DOHH2 (cell line): ENCODE results near the gene KLRF1.
"Not testable (repeated sequence)": the region's sequence is repeated elsewhere in the genome, so short reads cannot be mapped to it uniquely, and the experiment has no call there.

Experiments used
- H3F3A ChIP-seq: fragments of 200-600 bp; sonication (generic), shearing (Covaris generic); 2 replicates; pipeline ENCODE4 v1.6.0; 2016; ENCODE audit warnings: antibody characterized with exemption, mild to moderate bottlenecking; ENCODE audit not compliant: control insufficient read depth, insufficient read depth
- H3K27ac ChIP-seq: fragments of 200-600 bp; sonication (generic); 2 replicates; pipeline ENCODE4 v1.5.1; 2014; ENCODE audit warnings: low read depth, mild to moderate bottlenecking, low read length, moderate library complexity
- H3K27me3 ChIP-seq: fragments of 200-600 bp; sonication (generic); 2 replicates; pipeline ENCODE4 v1.6.1; 2014; ENCODE audit warnings: mild to moderate bottlenecking, low read length, mixed read lengths; ENCODE audit not compliant: control insufficient read depth
- H3K36me3 ChIP-seq: fragments of 200-600 bp; sonication (generic); 2 replicates; pipeline ENCODE4 v1.6.1; 2014; ENCODE audit warnings: mild to moderate bottlenecking, low read length, moderate library complexity, mixed read lengths; ENCODE audit not compliant: control insufficient read depth
- H3K4me1 ChIP-seq: fragments of 200-600 bp; sonication (generic); 2 replicates; pipeline ENCODE4 v1.6.1; 2014; ENCODE audit warnings: mild to moderate bottlenecking, low read length, mixed read lengths; ENCODE audit not compliant: control insufficient read depth
- H3K4me2 ChIP-seq: fragments of 200-600 bp; sonication (generic); 2 replicates; pipeline ENCODE4 v1.6.0; 2014; ENCODE audit warnings: mild to moderate bottlenecking, low read length, moderate library complexity
- H3K4me3 ChIP-seq: fragments of 200-600 bp; sonication (generic); 2 replicates; pipeline ENCODE4 v1.5.1; 2014; ENCODE audit warnings: mild to moderate bottlenecking, low read length, mixed read lengths
- H3K79me2 ChIP-seq: fragments of 200-600 bp; sonication (generic); 2 replicates; pipeline ENCODE4 v1.6.1; 2014; ENCODE audit warnings: mild to moderate bottlenecking, low read length, mixed read lengths; ENCODE audit not compliant: control insufficient read depth
- H3K9me2 ChIP-seq: fragments of 200-600 bp; sonication (generic); replicated peaks from 2 replicates; pipeline ENCODE4 v1.6.1; 2014; ENCODE audit warnings: mild to moderate bottlenecking, low read length, mixed read lengths; ENCODE audit not compliant: control insufficient read depth
- H3K9me3 ChIP-seq: fragments of 200-600 bp; sonication (generic); 2 replicates; pipeline ENCODE4 v1.6.1; 2014; ENCODE audit warnings: antibody characterized with exemption, low read length, mixed read lengths; ENCODE audit not compliant: control insufficient read depth, insufficient read depth
- H4K20me1 ChIP-seq: fragments of 200-600 bp; sonication (generic); 2 replicates; pipeline ENCODE4 v1.6.0; 2014; ENCODE audit warnings: low read depth, mild to moderate bottlenecking, antibody characterized with exemption, low read length, moderate library complexity; ENCODE audit not compliant: control insufficient read depth, insufficient read depth
- EZH2phosphoT487 ChIP-seq: fragments of 200-600 bp; sonication (generic); IDR thresholded peaks from 2 replicates; pipeline ENCODE4 v1.6.1; 2017; ENCODE audit warnings: borderline replicate concordance, mild to moderate bottlenecking, antibody characterized with exemption, low read length, moderate library complexity, mixed read lengths
- TF ChIP-seq, protein P1 (sequence below): fragments of 200-600 bp; sonication (generic); IDR thresholded peaks from one replicate; pipeline ENCODE4 v1.5.1; 2014; ENCODE audit warnings: antibody characterized with exemption, mild to moderate bottlenecking, low read depth, low read length; ENCODE audit not compliant: poor library complexity, severe bottlenecking

The KLRF1 gene

GRCh38 chr12:9872162-9872561 is 44.9 kb downstream of the KLRF1 start:
- TF ChIP-seq, protein P1, sequence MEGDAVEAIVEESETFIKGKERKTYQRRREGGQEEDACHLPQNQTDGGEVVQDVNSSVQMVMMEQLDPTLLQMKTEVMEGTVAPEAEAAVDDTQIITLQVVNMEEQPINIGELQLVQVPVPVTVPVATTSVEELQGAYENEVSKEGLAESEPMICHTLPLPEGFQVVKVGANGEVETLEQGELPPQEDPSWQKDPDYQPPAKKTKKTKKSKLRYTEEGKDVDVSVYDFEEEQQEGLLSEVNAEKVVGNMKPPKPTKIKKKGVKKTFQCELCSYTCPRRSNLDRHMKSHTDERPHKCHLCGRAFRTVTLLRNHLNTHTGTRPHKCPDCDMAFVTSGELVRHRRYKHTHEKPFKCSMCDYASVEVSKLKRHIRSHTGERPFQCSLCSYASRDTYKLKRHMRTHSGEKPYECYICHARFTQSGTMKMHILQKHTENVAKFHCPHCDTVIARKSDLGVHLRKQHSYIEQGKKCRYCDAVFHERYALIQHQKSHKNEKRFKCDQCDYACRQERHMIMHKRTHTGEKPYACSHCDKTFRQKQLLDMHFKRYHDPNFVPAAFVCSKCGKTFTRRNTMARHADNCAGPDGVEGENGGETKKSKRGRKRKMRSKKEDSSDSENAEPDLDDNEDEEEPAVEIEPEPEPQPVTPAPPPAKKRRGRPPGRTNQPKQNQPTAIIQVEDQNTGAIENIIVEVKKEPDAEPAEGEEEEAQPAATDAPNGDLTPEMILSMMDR, result no peak
- Histone ChIP-seq H3K9me3 (no peaks in the 10 kb centered on the region), H3F3A (no peaks in the 10 kb centered on the region), H3K9me2 (no peaks in the 10 kb centered on the region), H3K4me3 (no peak overlapping the region), H4K20me1 (no peaks in the 10 kb centered on the region), H3K27me3 (peaks cover 19% of the 10 kb centered on the region), H3K36me3 (no peaks in the 10 kb centered on the region), H3K79me2 (no peaks in the 10 kb centered on the region), H3K4me1 (peaks cover 16% of the 10 kb centered on the region), H3K27ac (no peak overlapping the region), H3K4me2 (no peak overlapping the region)

- no peak overlapping the region for H3K4me3 ChIP-seq
These were observed 45.5 kb downstream of the KLRF1 start for GRCh38 chr12:9872742-9873141.

GRCh38 chr12:9876120-9876519 is 48.8 kb downstream of the KLRF1 start:
- not testable (repeated sequence) for H3K27me3 ChIP-seq, H3K4me1 ChIP-seq, H3K4me3 ChIP-seq, H3K27ac ChIP-seq, H3K4me2 ChIP-seq, H3F3A ChIP-seq, H3K36me3 ChIP-seq, H4K20me1 ChIP-seq, H3K9me3 ChIP-seq, H3K9me2 ChIP-seq, H3K79me2 ChIP-seq

More at GRCh38 chr12:9872742-9873141, 45.5 kb downstream of the KLRF1 start:
- H4K20me1 ChIP-seq, result no peaks in the 10 kb centered on the region
- TF ChIP-seq EZH2phosphoT487, result no peak
- TF ChIP-seq, protein P1, result no peak
- no peak overlapping the region for H3K4me2 ChIP-seq
- no peaks in the 10 kb centered on the region for H3K9me3 ChIP-seq
- no peaks in the 10 kb centered on the region for H3K36me3 ChIP-seq
- H3K4me1 ChIP-seq, result peaks cover 16% of the 10 kb centered on the region
- H3K9me2 ChIP-seq, result no peaks in the 10 kb centered on the region
- no peaks in the 10 kb centered on the region for H3K79me2 ChIP-seq
- no peak overlapping the region for H3K27ac ChIP-seq
- peaks cover 19% of the 10 kb centered on the region for H3K27me3 ChIP-seq
- no peaks in the 10 kb centered on the region for H3F3A ChIP-seq

DNA sequence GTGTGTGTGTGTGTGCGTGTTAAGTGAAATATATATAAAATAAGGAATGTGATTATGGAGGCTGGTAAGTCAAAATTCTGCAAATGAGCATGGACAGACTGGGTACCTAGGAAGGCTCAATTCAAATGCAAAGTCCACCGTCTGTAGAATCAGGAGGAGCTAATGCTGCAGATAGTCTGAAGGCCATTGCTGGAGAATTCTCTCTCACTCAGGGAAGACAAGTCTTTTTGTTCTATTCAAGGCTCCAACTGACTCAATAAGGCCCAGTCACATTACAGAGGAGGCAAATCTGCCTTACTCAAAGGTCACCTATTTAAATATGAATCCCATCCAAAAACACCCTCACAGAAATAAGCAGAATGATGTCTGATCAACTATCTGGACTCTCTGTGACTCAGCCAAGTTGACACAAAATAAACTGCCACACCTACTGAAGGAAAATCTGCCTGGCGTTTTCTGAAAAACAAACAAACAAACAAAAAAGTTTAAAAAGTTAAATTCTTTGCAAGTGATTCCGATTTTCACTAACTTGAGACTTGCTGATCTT is 53.3 kb downstream of the KLRF1 start:
- H3K9me2 ChIP-seq, result no peaks in the 10 kb centered on the region
- H3K4me1 ChIP-seq, result no peaks in the 10 kb centered on the region
- no peak overlapping the region for H3K4me3 ChIP-seq
- H3F3A ChIP-seq, result no peaks in the 10 kb centered on the region
- no peaks in the 10 kb centered on the region for H4K20me1 ChIP-seq
- no peak overlapping the region for H3K4me2 ChIP-seq
- H3K9me3 ChIP-seq, result no peaks in the 10 kb centered on the region
- peaks cover 4% of the 10 kb centered on the region; the same call in 1 of the 2 replicates for H3K27me3 ChIP-seq
- no peak overlapping the region for H3K27ac ChIP-seq
- H3K36me3 ChIP-seq, result no peaks in the 10 kb centered on the region
- no peak for TF ChIP-seq EZH2phosphoT487
- TF ChIP-seq, protein P1, result no peak
- no peaks in the 10 kb centered on the region for H3K79me2 ChIP-seq
